ENCODE results near the gene CFAP54. TPM values are rescaled to one million over a fixed set of nuclear protein-coding genes. Genes with fewer than 3 reads are reported as not detected.

CFAP54 gene
- polyA plus RNA-seq, 1 of the 3 experiments (the other 2 are of a cell fraction): 0.87 TPM

GRCh38 chr12:96585977-96586376 is 96.6 kb downstream of the CFAP54 start:
- no peaks in the 10 kb centered on the region for H3K9me2 ChIP-seq
- CTCF ChIA-PET: no interaction called here
- no peak overlapping the region for H2AFZ ChIP-seq (ENCODE audit: low read depth)
- no peaks in the 10 kb centered on the region for H3K27me3 ChIP-seq (ENCODE audit: insufficient read depth)
- POLR2A ChIA-PET: no interaction called here
- H4K20me1 ChIP-seq (ENCODE audit: insufficient read depth): no peaks in the 10 kb centered on the region
- no peaks in the 10 kb centered on the region for H3K36me3 ChIP-seq (replicated peaks in 1 of 2; ENCODE audit: control insufficient read depth in 1 of 2, insufficient read depth in 2 of 2, low read length in 1 of 2)
- H3K27ac ChIP-seq (ENCODE audit: low read depth in 2 of 2, low read length in 1 of 2): no peak overlapping the region
- no peaks in the 10 kb centered on the region for H3K79me2 ChIP-seq (ENCODE audit: insufficient read depth)
- no peak overlapping the region for H3K4me3 ChIP-seq (ENCODE audit: low read depth in 2 of 2, low read length in 1 of 2)
- H3K4me1 ChIP-seq (ENCODE audit: control insufficient read depth in 1 of 2, insufficient read depth in 2 of 2, low read depth in 1 of 2, low read length in 1 of 2): no peaks in the 10 kb centered on the region
- 30% methylated on average over 1 of the region's 1 CpG for WGBS (ENCODE audit: low lambda C conversion rate)
- TF ChIP-seq EZH2phosphoT487 (IDR thresholded peaks at IDR 0.05; ENCODE audit: borderline replicate concordance, low read depth): no peak
- TF ChIP-seq, protein P1, sequence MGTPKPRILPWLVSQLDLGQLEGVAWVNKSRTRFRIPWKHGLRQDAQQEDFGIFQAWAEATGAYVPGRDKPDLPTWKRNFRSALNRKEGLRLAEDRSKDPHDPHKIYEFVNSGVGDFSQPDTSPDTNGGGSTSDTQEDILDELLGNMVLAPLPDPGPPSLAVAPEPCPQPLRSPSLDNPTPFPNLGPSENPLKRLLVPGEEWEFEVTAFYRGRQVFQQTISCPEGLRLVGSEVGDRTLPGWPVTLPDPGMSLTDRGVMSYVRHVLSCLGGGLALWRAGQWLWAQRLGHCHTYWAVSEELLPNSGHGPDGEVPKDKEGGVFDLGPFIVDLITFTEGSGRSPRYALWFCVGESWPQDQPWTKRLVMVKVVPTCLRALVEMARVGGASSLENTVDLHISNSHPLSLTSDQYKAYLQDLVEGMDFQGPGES (IDR thresholded peaks at IDR 0.05; ENCODE audit: low read depth, low read length): no peak
- no peak for TF ChIP-seq GABPA (IDR thresholded peaks at IDR 0.05; ENCODE audit: low read depth)
- no peak for TF ChIP-seq MAX (IDR thresholded peaks at IDR 0.05; ENCODE audit: low read depth)
- no peak for TF ChIP-seq MXI1 (IDR thresholded peaks at IDR 0.05; ENCODE audit: low read depth, low read length)
- no peak for TF ChIP-seq YY1 (IDR thresholded peaks at IDR 0.05; ENCODE audit: low read depth)
- TF ChIP-seq RXRA (IDR thresholded peaks at IDR 0.05; ENCODE audit: borderline replicate concordance, low read depth): no peak
- TF ChIP-seq NRF1 (IDR thresholded peaks at IDR 0.05; ENCODE audit: low read depth, low read length): no peak
- no peak for TF ChIP-seq FOXJ3 (CRISPR knock-in tag; IDR thresholded peaks at IDR 0.05)
- no peak for TF ChIP-seq CHD2 (IDR thresholded peaks at IDR 0.05; ENCODE audit: low read length, partially characterized antibody)
- no peak for TF ChIP-seq ZBTB33 (IDR thresholded peaks at IDR 0.05; ENCODE audit: borderline replicate concordance, low read depth)
- no peak for TF ChIP-seq SIN3A (IDR thresholded peaks at IDR 0.05; ENCODE audit: borderline replicate concordance, low read depth, low read length)
- no peak for TF ChIP-seq SMC3 (IDR thresholded peaks at IDR 0.05; ENCODE audit: low read depth, low read length)
- TF ChIP-seq, protein P2, sequence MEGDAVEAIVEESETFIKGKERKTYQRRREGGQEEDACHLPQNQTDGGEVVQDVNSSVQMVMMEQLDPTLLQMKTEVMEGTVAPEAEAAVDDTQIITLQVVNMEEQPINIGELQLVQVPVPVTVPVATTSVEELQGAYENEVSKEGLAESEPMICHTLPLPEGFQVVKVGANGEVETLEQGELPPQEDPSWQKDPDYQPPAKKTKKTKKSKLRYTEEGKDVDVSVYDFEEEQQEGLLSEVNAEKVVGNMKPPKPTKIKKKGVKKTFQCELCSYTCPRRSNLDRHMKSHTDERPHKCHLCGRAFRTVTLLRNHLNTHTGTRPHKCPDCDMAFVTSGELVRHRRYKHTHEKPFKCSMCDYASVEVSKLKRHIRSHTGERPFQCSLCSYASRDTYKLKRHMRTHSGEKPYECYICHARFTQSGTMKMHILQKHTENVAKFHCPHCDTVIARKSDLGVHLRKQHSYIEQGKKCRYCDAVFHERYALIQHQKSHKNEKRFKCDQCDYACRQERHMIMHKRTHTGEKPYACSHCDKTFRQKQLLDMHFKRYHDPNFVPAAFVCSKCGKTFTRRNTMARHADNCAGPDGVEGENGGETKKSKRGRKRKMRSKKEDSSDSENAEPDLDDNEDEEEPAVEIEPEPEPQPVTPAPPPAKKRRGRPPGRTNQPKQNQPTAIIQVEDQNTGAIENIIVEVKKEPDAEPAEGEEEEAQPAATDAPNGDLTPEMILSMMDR (IDR thresholded peaks at IDR 0.05): no peak
- TF ChIP-seq POLR2AphosphoS5 (IDR thresholded peaks at IDR 0.05; ENCODE audit: low read depth, low read length): no peak
- TF ChIP-seq, protein P3, sequence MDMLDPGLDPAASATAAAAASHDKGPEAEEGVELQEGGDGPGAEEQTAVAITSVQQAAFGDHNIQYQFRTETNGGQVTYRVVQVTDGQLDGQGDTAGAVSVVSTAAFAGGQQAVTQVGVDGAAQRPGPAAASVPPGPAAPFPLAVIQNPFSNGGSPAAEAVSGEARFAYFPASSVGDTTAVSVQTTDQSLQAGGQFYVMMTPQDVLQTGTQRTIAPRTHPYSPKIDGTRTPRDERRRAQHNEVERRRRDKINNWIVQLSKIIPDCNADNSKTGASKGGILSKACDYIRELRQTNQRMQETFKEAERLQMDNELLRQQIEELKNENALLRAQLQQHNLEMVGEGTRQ (IDR thresholded peaks at IDR 0.05; ENCODE audit: borderline replicate concordance, low read depth, low read length): no peak
- no peak overlapping the region for H3K9ac ChIP-seq
- no peak overlapping the region for H3K4me2 ChIP-seq
- DNase-seq: no peak
- no peaks in the 10 kb centered on the region for H3K9me3 ChIP-seq
- peaks cover 16% of the 10 kb centered on the region for H3F3A ChIP-seq (replicated peaks; ENCODE audit: insufficient read depth)
